Measurements from ENCODE around the gene HYOU1. TPM values are rescaled to one million over a fixed set of nuclear protein-coding genes. Genes with fewer than 3 reads are reported as not detected.
"Not testable (repeated sequence)": the region's sequence is repeated elsewhere in the genome, so short reads cannot be mapped to it uniquely, and the experiment has no call there.

HYOU1 gene
- total RNA-seq, 1 donor from 2014 or later = 219 TPM

DNA sequence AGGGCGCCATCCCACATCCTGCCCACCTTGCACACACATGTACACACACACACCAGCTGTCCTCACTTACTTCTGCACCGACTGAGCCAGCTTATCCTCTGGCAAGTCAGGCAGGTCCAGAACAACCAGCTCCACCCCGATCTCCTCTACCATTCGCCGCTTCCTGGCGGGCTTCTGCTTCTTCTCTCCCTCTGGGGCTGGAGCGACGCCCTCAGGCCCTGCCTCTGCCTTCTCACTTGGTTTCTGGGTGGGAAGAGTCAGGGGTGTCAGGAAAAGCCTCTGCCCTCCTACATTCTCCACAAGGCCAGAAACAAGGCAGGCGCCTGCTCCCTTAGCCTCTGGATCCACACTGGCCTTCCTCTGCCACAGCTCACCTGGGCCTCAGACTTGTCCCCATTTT is 8.4 kb downstream of the HYOU1 start:
- H3K27ac Mint-ChIP-seq = no peak overlapping the region
- no peak for DNase-seq (ENCODE audit: low spot score)
- peaks cover 19% of the 10 kb centered on the region for H3K4me1 Mint-ChIP-seq (ENCODE audit: low read depth)
- no peaks in the 10 kb centered on the region for H3K9me3 Mint-ChIP-seq
- H3K27me3 Mint-ChIP-seq (ENCODE audit: insufficient read depth) = no peaks in the 10 kb centered on the region
- no peak overlapping the region for H3K4me3 Mint-ChIP-seq
- intact Hi-C loops (cut with micrococcal nuclease) = no loop called here
- peaks cover 75% of the 10 kb centered on the region for H3K36me3 Mint-ChIP-seq (ENCODE audit: low read depth)

DNA sequence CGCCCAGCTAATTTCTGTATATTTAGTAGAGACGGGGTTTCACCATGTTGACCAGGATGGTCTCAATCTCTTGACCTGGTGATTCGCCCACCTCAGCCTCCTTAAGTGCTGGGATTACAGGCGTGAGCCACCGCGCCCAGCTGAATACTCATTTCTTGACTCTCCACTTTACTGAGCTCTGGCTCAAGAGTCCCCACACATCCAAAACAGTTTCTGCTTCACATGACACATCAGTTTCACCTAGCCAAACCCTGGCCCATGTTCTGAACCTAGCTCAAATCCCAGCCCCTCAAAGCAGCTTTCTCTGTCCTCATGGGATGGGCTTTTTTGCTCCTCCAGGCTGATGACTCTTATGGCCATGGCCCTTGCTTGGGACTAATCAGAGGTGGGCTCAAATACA is 9.8 kb downstream of the HYOU1 start:
- intact Hi-C loops (cut with micrococcal nuclease) = no loop called here
- DNase-seq (ENCODE audit: low spot score) = no peak
- H3K9me3 Mint-ChIP-seq = no peaks in the 10 kb centered on the region
- H3K36me3 Mint-ChIP-seq (ENCODE audit: low read depth) = peaks cover 64% of the 10 kb centered on the region
- H3K27ac Mint-ChIP-seq = no peak overlapping the region
- no peaks in the 10 kb centered on the region for H3K27me3 Mint-ChIP-seq (ENCODE audit: insufficient read depth)
- no peak overlapping the region for H3K4me3 Mint-ChIP-seq
- peaks cover 7% of the 10 kb centered on the region for H3K4me1 Mint-ChIP-seq (ENCODE audit: low read depth)

DNA sequence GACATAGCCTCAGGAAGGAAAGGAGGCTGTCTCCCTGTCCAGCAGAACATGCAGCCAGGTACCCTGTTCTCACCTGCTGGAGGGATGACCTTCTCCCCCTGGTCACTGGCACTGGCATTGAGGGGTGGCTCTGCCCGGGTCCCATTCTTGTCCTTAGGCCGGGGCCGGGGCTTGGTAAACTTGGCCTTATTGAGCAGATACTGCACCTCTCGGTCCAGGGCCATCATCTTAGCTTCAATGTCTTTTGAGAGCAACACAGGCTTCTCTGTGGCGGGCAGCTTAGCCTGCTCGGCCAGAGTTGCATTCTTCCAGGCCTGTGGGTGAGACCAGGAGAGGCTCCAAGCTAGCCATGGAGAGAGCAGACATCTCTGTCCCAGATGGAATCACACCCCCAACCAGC is 10.5 kb downstream of the HYOU1 start:
- intact Hi-C loops (cut with micrococcal nuclease) = no loop called here
- Mint-ChIP-seq H3K9me3 (no peaks in the 10 kb centered on the region), H3K27ac (no peak overlapping the region), H3K4me3 (no peak overlapping the region), H3K4me1 (ENCODE audit: low read depth) (peaks cover 8% of the 10 kb centered on the region), H3K27me3 (ENCODE audit: insufficient read depth) (no peaks in the 10 kb centered on the region), H3K36me3 (ENCODE audit: low read depth) (peaks cover 60% of the 10 kb centered on the region)
- DNase-seq (ENCODE audit: low spot score) = no peak

DNA sequence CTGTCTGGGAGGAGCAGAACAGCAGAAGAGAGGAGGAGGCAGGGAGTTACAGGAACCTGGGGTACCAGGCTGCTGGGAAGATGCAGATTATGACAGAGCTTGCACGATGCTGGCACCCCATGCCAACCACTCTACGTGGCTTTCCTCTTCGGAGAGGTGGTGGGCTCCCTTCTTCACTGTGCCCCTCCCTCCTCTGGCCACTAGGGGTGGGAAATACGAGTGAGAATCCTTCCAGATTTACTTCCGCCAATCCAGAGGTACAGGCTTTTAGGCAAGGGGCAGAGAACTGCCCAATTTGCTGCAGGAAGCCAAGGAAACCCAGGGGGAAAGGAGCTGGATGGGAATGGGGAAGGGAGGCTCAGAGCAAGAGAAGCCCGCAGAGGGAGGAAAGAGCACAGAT is 12.3 kb downstream of the HYOU1 start:
- no peaks in the 10 kb centered on the region for H3K27me3 Mint-ChIP-seq (ENCODE audit: insufficient read depth)
- peaks cover 44% of the 10 kb centered on the region for H3K36me3 Mint-ChIP-seq (ENCODE audit: low read depth)
- no peak for DNase-seq (ENCODE audit: low spot score)
- no peak overlapping the region for H3K27ac Mint-ChIP-seq
- no peak overlapping the region for H3K4me3 Mint-ChIP-seq
- H3K4me1 Mint-ChIP-seq (ENCODE audit: low read depth) = peaks cover 8% of the 10 kb centered on the region
- intact Hi-C loops (cut with micrococcal nuclease) = no loop called here
- H3K9me3 Mint-ChIP-seq = no peaks in the 10 kb centered on the region

DNA sequence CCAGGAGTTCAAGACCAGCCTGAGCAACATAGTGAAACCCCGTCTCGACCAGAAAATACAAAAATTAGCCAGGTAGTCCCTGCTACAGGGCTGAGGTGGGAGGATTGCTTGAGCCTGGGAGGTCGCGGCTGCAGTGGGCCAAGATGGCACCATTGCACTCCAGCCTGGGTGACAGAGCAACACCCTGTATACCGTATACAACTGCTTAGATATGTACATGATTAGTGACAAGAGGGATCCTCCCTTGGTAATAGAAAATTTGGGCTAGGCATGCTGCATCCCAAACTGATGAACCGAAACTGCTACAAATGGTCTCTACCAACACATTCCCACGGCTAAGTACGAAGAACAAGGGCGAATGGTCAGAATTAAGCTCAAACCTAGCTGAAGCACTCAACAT is 14.1 kb downstream of the HYOU1 start:
- no peak overlapping the region for H3K27ac Mint-ChIP-seq
- no peaks in the 10 kb centered on the region for H3K9me3 Mint-ChIP-seq
- H3K27me3 Mint-ChIP-seq (ENCODE audit: insufficient read depth) = no peaks in the 10 kb centered on the region
- H3K4me3 Mint-ChIP-seq = no peak overlapping the region
- DNase-seq (ENCODE audit: low spot score) = no peak
- peaks cover 8% of the 10 kb centered on the region for H3K4me1 Mint-ChIP-seq (ENCODE audit: low read depth)
- intact Hi-C loops (cut with micrococcal nuclease) = loop anchor here (1.0 kb wide), 1 partner anchor 13 kb away; the partner anchor contains the start of gene SLC37A4
- H3K36me3 Mint-ChIP-seq (ENCODE audit: low read depth) = peaks cover 28% of the 10 kb centered on the region

DNA sequence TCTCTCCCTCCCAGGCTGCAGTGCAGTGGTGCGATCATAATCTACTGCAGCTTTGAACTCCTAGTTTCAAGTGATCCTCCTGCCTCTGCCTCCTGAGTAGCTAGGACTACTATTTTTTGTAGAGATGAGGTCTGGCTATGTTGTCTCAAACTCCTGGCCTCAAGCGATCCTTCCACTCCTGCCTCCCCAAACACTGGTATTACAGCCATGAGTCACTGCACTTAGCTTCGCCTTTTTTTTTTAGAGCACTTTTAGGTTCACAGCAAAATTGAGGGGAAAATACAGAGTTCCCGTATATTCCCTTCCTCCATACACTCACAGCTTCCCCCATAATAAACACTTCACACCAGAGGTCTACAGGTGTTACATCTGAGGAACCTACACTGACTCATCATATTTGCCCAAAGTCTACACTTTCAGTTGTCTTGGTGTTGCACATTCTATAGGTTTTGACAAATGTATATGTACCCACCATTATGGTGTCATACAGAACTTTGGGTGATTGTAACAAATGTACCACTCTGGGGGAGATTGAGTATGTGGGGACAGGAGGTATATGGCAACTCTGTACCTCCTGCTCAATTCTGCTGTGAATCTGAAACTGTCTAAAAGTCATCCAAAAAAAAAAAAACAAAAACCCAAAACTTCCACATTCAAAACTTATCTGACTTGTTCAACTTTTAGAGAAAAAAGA is 15.0 kb downstream of the HYOU1 start:
- H3K27me3 Mint-ChIP-seq (ENCODE audit: insufficient read depth) = no peaks in the 10 kb centered on the region
- peaks cover 8% of the 10 kb centered on the region for H3K4me1 Mint-ChIP-seq (ENCODE audit: low read depth)
- no peak overlapping the region for H3K4me3 Mint-ChIP-seq
- H3K9me3 Mint-ChIP-seq = no peaks in the 10 kb centered on the region
- no peak for DNase-seq (ENCODE audit: low spot score)
- H3K36me3 Mint-ChIP-seq (ENCODE audit: low read depth) = peaks cover 20% of the 10 kb centered on the region
- H3K27ac Mint-ChIP-seq = peak overlapping the region; percentile 56
- intact Hi-C loops (cut with micrococcal nuclease) = loop anchor here (1.0 kb wide), 1 partner anchor 12 kb away; the partner anchor contains the start of gene SLC37A4

DNA sequence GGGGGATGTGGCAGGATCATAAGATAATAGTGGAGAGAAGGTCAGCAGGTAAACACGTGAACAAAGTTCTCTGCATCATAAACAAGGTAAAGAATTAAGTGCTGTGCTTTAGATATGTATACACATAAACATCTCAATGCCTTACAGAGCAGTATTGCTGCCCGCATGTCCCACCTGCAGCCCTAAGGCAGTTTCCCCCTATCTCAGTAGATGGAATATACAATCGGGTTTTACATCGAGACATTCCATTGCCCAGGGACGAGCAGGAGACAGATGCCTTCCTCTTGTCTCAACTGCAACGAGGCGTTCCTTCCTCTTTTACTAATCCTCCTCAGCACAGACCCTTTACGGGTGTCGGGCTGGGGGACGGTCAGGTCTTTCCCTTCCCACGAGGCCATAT is 17.5 kb downstream of the HYOU1 start:
- H3K27ac Mint-ChIP-seq; H3K9me3 Mint-ChIP-seq; H3K4me3 Mint-ChIP-seq; DNase-seq (ENCODE audit: low spot score); intact Hi-C loops (cut with micrococcal nuclease); H3K4me1 Mint-ChIP-seq (ENCODE audit: low read depth); H3K27me3 Mint-ChIP-seq (ENCODE audit: insufficient read depth); H3K36me3 Mint-ChIP-seq (ENCODE audit: low read depth): not testable (repeated sequence)

DNA sequence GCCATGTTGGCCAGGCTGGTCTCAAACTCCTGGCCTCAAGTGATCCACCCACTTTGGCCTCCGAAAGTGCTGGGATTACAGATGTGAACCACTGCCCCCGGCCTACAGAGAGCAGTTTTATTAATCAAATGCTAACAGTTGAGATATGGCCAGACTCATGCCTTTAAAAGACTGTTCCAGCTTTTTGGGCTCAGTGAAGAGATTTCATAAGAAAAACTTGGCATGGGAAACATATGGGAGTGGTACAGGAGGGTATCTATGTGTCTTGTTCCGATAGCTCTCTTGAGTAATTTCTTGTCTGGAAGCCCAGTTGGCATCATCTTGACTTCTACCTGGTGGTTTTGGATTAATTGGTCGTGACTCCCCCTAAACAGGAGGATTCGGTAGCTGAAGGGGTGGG is 18.1 kb downstream of the HYOU1 start:
- peaks cover 8% of the 10 kb centered on the region for H3K4me1 Mint-ChIP-seq (ENCODE audit: low read depth)
- H3K36me3 Mint-ChIP-seq (ENCODE audit: low read depth) = no peaks in the 10 kb centered on the region
- intact Hi-C loops (cut with micrococcal nuclease) = no loop called here
- H3K27me3 Mint-ChIP-seq (ENCODE audit: insufficient read depth) = no peaks in the 10 kb centered on the region
- DNase-seq (ENCODE audit: low spot score) = no peak
- no peak overlapping the region for H3K27ac Mint-ChIP-seq
- no peak overlapping the region for H3K4me3 Mint-ChIP-seq
- no peaks in the 10 kb centered on the region for H3K9me3 Mint-ChIP-seq

DNA sequence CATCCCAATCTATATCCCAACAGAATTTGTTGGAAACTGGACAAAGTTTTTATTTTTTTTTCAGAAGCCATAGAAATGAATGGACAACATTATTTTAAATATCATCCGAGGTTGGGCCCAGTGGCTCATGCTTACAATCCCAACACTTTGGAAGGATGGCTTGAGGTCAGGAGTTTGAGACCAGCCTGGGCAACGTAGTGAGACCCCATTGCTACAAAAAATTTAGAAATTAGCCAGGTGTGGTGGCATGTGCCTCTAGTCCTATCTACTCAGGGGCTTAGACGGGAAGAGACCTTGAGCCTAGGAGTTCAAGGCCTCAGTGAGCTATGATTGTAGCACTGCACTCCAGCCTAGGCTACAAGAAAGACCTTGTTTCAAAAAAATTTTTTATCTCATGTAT is 22.2 kb downstream of the HYOU1 start:
- Mint-ChIP-seq H3K27ac (no peak overlapping the region), H3K27me3 (ENCODE audit: insufficient read depth) (no peaks in the 10 kb centered on the region), H3K9me3 (no peaks in the 10 kb centered on the region), H3K36me3 (ENCODE audit: low read depth) (no peaks in the 10 kb centered on the region), H3K4me1 (ENCODE audit: low read depth) (peaks cover 2% of the 10 kb centered on the region), H3K4me3 (no peak overlapping the region)
- no peak for DNase-seq (ENCODE audit: low spot score)
- intact Hi-C loops (cut with micrococcal nuclease) = no loop called here

DNA sequence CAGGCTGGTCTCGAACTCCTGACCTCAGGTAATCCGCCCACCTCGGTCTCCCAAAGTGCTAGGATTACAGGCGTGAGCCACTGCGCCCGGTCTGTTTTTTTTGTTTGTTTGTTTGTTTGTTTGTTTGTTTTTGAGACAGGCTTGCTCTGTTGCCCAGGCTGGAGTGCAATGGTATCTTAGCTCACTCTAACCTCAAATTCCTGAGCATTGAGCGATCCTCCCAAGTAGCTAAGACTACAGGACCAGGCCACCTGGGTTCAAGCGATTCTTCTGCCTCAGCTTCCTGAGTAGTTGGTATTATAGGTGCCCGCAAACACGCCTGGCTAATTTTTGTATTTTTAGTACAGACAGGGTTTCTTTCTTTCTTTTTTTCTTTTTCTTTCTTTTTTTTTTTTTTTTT is 23.6 kb downstream of the HYOU1 start:
- H3K4me3 Mint-ChIP-seq; intact Hi-C loops (cut with micrococcal nuclease); H3K27me3 Mint-ChIP-seq (ENCODE audit: insufficient read depth); DNase-seq (ENCODE audit: low spot score); H3K36me3 Mint-ChIP-seq (ENCODE audit: low read depth); H3K27ac Mint-ChIP-seq; H3K9me3 Mint-ChIP-seq: not testable (repeated sequence)
- H3K4me1 Mint-ChIP-seq (ENCODE audit: low read depth) = peaks cover 15% of the 10 kb centered on the region

DNA sequence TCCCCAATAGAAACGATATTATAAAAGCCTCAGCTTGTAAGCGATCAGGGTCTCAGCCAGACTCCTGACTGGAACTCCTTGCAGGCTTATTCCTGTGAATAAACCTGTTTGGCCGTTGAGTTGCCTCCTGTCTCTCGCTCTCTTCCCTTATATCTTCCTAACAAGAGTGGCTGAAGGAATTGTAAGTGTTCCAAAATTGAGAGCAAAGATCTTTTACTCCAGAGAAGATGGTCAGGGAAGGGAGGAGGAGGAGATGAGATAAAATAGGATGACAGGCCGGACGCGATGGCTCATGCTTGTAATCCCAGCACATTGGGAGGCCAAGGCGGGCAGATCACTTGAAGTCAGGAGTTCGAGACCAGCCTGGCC is 25.1 kb downstream of the HYOU1 start:
- no peak for DNase-seq (ENCODE audit: low spot score)
- intact Hi-C loops (cut with micrococcal nuclease) = loop anchor here (2.0 kb wide), 3 partner anchors 63 to 103 kb away; partner anchors contain the start of gene C2CD2L
- Mint-ChIP-seq H3K27me3 (ENCODE audit: insufficient read depth) (no peaks in the 10 kb centered on the region), H3K27ac (no peak overlapping the region), H3K9me3 (no peaks in the 10 kb centered on the region), H3K4me3 (no peak overlapping the region), H3K36me3 (ENCODE audit: low read depth) (no peaks in the 10 kb centered on the region), H3K4me1 (ENCODE audit: low read depth) (peaks cover 15% of the 10 kb centered on the region)

DNA sequence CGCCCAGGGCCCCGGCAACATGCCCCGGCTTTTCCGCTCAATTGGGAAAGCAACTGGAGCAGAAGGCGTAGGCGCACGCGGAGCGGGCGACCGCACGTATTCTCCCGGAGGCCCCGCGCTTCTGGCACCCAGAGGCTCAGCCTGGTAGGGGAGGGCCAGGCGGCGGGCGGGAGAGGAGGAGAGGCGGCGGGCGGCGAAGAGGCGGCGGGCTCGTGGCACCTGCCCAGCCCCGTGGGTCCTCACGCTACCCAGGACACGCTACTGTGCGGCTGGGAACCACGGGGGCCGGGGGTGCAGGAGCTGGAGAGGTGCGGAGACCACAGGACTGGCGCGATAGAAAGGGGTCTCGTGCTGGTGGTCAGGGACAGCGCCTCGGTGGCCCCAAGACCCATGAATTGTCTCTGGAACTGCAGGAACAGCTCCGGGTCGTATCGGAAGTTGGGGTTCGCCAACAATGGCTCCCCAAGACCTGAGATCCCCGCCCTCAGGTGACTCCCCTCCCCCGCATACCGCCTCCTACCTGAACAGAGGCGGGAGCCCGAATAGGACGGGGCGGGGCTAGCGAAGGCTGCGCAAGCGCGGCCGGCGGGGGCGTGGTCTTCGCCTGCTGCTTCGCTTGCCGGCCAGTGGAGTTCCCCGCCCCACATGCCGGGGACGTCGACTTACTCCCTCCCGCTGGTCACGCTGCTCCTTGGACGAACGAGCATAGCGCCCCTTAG is 26.5 kb downstream of the HYOU1 start, which contains the start of gene SLC37A4:
Gene SLC37A4 (minus strand): TSS at position 549 of the 719 bp plus-strand sequence.
- H3K4me1 Mint-ChIP-seq (ENCODE audit: low read depth) = peaks cover 15% of the 10 kb centered on the region
- intact Hi-C loops (cut with micrococcal nuclease) = loop anchor here (1.0 to 2.0 kb wide), 9 partner anchors 12 to 102 kb away; partner anchors contain the start of genes C2CD2L, CENATAC, HYOU1 and RPS25
- peak; percentile 99 for DNase-seq (ENCODE audit: low spot score)
- H3K4me3 Mint-ChIP-seq = peak within 1 kb of the TSS; percentile 80
- peak within 1 kb of the TSS; percentile 86 for H3K27ac Mint-ChIP-seq
- H3K9me3 Mint-ChIP-seq = no peaks in the 10 kb centered on the region
- no peaks in the 10 kb centered on the region for H3K27me3 Mint-ChIP-seq (ENCODE audit: insufficient read depth)
- peaks cover 2% of the 10 kb centered on the region for H3K36me3 Mint-ChIP-seq (ENCODE audit: low read depth)

DNA sequence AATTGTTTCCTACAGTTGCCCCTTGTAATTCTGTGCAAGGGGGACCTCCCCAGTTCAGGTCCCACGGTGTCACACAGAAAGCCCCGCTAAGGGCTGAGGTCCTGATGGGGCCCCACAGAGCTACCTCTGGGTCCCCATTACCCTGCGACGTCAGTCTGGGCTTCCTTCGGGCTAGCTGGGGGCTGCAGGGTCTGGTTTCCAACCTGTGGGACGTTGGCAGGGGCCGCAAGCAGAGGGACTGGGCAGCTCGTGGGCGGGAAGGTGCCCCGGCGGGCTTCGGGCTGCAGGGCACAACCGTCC is 27.0 kb downstream of the HYOU1 start:
- Mint-ChIP-seq H3K36me3 (ENCODE audit: low read depth) (peaks cover 7% of the 10 kb centered on the region), H3K9me3 (no peaks in the 10 kb centered on the region), H3K4me3 (peak overlapping the region; percentile 80), H3K4me1 (ENCODE audit: low read depth) (peaks cover 16% of the 10 kb centered on the region), H3K27me3 (ENCODE audit: insufficient read depth) (no peaks in the 10 kb centered on the region), H3K27ac (peak overlapping the region; percentile 74)
- intact Hi-C loops (cut with micrococcal nuclease) = loop anchor here (1.0 to 2.0 kb wide), 9 partner anchors 12 to 101 kb away; partner anchors contain the start of genes C2CD2L, CENATAC, HYOU1 and RPS25
- DNase-seq (ENCODE audit: low spot score) = no peak
